ENCODE results near the gene GPT2. TPM values are rescaled to one million over a fixed set of nuclear protein-coding genes. Genes with fewer than 3 reads are reported as not detected.

The GPT2 gene
- total RNA-seq, 1 donor from 2014 or later = 21.6 TPM

DNA sequence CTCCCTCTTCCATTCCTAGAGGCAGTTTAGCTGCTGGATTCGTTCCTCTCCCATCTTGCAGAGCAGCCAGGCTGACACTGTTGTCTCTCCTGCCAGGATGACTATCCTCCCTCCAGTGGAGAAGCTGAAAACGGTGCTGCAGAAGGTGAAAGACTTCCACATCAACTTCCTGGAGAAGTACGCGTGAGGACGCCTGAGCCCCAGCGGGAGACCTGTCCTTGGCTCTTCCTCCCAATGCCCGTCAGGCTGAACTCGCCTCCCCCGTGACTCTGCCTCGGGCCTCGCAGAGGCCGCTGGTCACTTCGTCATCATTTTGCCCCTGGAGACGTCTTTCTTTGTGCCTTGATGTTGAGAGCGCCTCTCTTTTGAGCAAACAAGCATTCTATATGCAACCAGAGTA lies 44.6 kb downstream of the GPT2 start:
- H2AFZ ChIP-seq (replicated peaks) = no peak overlapping the region
- no peak overlapping the region for H3K27ac ChIP-seq
- DNase-seq (ENCODE audit: low spot score) = no peak
- Mint-ChIP-seq H3K36me3 (peaks cover 28% of the 10 kb centered on the region), H3K4me1 (no peaks in the 10 kb centered on the region), H3K9me3 (no peaks in the 10 kb centered on the region), H3K4me3 (no peak overlapping the region), H3K27me3 (ENCODE audit: insufficient read depth, low read depth) (no peaks in the 10 kb centered on the region), H3K27ac (no peak overlapping the region)
- no peaks in the 10 kb centered on the region for H3K9me3 ChIP-seq (ENCODE audit: low read depth)
- H3K36me3 ChIP-seq = no peaks in the 10 kb centered on the region
- H4K20me1 ChIP-seq (ENCODE audit: low read depth) = peaks cover 3% of the 10 kb centered on the region
- no peaks in the 10 kb centered on the region for H3K79me2 ChIP-seq (ENCODE audit: low read depth)
- no peaks in the 10 kb centered on the region for H3K4me1 ChIP-seq
- no peak overlapping the region for H3K4me2 ChIP-seq
- H3K27me3 ChIP-seq = no peaks in the 10 kb centered on the region
- H3F3A ChIP-seq (ENCODE audit: low read depth) = peaks cover 8% of the 10 kb centered on the region
- no peak overlapping the region for H3K4me3 ChIP-seq
- no peak overlapping the region for H3K9ac ChIP-seq
- no peak for TF ChIP-seq EZH2phosphoT487 (IDR thresholded peaks at IDR 0.05)
- no peak for TF ChIP-seq EZH2 (IDR thresholded peaks at IDR 0.05)
- TF ChIP-seq CTCF (IDR thresholded peaks at IDR 0.05) = no peak

DNA sequence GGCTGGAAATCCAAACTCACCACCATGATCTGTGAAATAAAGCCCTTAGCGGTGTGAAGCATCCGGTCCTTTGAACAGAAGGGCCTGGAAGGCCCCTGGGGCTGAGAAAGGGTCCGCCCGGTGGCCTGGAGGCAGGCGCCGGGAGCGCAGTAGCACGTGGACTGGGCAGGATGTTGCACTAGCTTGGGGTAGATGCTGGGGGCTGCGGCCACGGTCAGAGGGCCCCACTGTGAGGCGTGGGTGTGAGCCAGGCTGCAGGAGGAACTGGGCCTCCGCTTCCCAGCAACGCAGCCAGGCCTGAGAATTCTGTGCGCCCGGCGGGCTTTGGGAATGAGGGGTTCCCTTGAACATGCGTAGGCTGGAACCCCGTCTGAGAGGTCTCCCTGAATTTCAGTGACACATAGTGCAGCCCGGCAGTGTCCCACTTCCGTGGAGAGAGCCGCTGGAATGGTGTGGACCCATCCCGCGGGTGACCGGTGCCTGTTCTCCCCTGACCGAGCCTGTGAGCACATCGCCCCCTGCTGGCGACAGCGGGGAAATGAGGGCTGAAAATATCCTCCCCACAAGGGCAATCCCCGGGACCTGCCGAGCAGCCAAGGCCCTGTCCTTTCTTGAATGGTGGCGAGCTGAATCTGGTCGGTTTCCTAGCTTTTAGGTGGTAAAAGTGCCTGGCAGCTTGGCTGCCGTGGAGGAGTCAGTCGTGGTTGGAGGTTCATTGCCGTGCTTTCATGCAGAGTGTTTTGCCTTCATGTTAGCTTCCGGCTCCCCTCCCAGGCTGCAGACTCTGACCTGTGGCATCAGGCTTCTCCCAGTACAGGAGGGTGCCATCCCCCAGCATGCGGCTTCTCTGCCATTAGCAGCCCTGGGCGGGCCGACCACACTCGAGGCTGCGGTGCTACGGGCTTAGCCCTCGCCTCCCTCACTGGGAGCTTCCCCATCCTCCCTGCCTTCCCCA lies 45.5 kb downstream of the GPT2 start:
- no peak overlapping the region for H3K27ac Mint-ChIP-seq
- H3K27ac ChIP-seq = no peak overlapping the region
- no peaks in the 10 kb centered on the region for H3K4me1 Mint-ChIP-seq

GRCh38 chr16:46930861-46931260 lies 46.7 kb downstream of the GPT2 start:
- Histone ChIP-seq H3K36me3 (no peaks in the 10 kb centered on the region), H3K27ac (no peak overlapping the region), H3K4me2 (no peak overlapping the region), H3K27me3 (no peaks in the 10 kb centered on the region), H2AFZ (replicated peaks) (no peak overlapping the region), H3K79me2 (ENCODE audit: low read depth) (no peaks in the 10 kb centered on the region), H3F3A (ENCODE audit: low read depth) (peaks cover 8% of the 10 kb centered on the region), H3K4me3 (no peak overlapping the region), H3K9ac (no peak overlapping the region), H3K9me3 (ENCODE audit: low read depth) (no peaks in the 10 kb centered on the region), H3K4me1 (no peaks in the 10 kb centered on the region), H4K20me1 (ENCODE audit: low read depth) (peaks cover 3% of the 10 kb centered on the region)
- no peaks in the 10 kb centered on the region for H3K4me1 Mint-ChIP-seq
- no peak for TF ChIP-seq EZH2 (IDR thresholded peaks at IDR 0.05)
- H3K4me3 Mint-ChIP-seq = no peak overlapping the region
- no peaks in the 10 kb centered on the region for H3K27me3 Mint-ChIP-seq (ENCODE audit: insufficient read depth, low read depth)
- H3K9me3 Mint-ChIP-seq = no peaks in the 10 kb centered on the region
- no peak overlapping the region for H3K27ac Mint-ChIP-seq
- peaks cover 25% of the 10 kb centered on the region for H3K36me3 Mint-ChIP-seq
- no peak for DNase-seq (ENCODE audit: low spot score)

More for the DNA sequence above, 45.5 kb downstream of the GPT2 start:
- no peaks in the 10 kb centered on the region for H3K27me3 Mint-ChIP-seq (ENCODE audit: insufficient read depth, low read depth)
- Histone ChIP-seq H3K9ac (no peak overlapping the region), H2AFZ (replicated peaks) (no peak overlapping the region), H3K27me3 (no peaks in the 10 kb centered on the region), H3K4me1 (no peaks in the 10 kb centered on the region), H3K79me2 (ENCODE audit: low read depth) (no peaks in the 10 kb centered on the region), H3K4me2 (no peak overlapping the region), H4K20me1 (ENCODE audit: low read depth) (peaks cover 3% of the 10 kb centered on the region), H3K36me3 (no peaks in the 10 kb centered on the region), H3K9me3 (ENCODE audit: low read depth) (no peaks in the 10 kb centered on the region), H3K4me3 (no peak overlapping the region), H3F3A (ENCODE audit: low read depth) (peaks cover 8% of the 10 kb centered on the region)
- peaks cover 25% of the 10 kb centered on the region for H3K36me3 Mint-ChIP-seq
- DNase-seq (ENCODE audit: low spot score) = peak; percentile 70
- H3K4me3 Mint-ChIP-seq = no peak overlapping the region
- H3K9me3 Mint-ChIP-seq = no peaks in the 10 kb centered on the region
- TF ChIP-seq EZH2phosphoT487 (IDR thresholded peaks at IDR 0.05) (no peak), CTCF (IDR thresholded peaks at IDR 0.05) (peak; percentile 89)

- Mint-ChIP-seq H3K27ac (peak overlapping the region; percentile 25), H3K4me3 (no peak overlapping the region)
- DNase-seq (ENCODE audit: low spot score) = no peak
Observed at GRCh38 chr16:46932802-46933201, 48.6 kb downstream of the GPT2 start.

More at GRCh38 chr16:46932802-46933201, 48.6 kb downstream of the GPT2 start:
- TF ChIP-seq CTCF (IDR thresholded peaks at IDR 0.05) (no peak), EZH2 (IDR thresholded peaks at IDR 0.05) (no peak), EZH2phosphoT487 (IDR thresholded peaks at IDR 0.05) (no peak)
- no peaks in the 10 kb centered on the region for H3K9me3 Mint-ChIP-seq
- Histone ChIP-seq H3K9me3 (ENCODE audit: low read depth) (no peaks in the 10 kb centered on the region), H3K27me3 (no peaks in the 10 kb centered on the region), H4K20me1 (ENCODE audit: low read depth) (peaks cover 3% of the 10 kb centered on the region), H3K9ac (no peak overlapping the region), H3K27ac (no peak overlapping the region), H3F3A (ENCODE audit: low read depth) (peaks cover 8% of the 10 kb centered on the region), H2AFZ (replicated peaks) (no peak overlapping the region), H3K79me2 (ENCODE audit: low read depth) (no peaks in the 10 kb centered on the region), H3K4me3 (no peak overlapping the region), H3K4me1 (no peaks in the 10 kb centered on the region), H3K4me2 (no peak overlapping the region), H3K36me3 (no peaks in the 10 kb centered on the region)
- peaks cover 13% of the 10 kb centered on the region for H3K36me3 Mint-ChIP-seq
- H3K27me3 Mint-ChIP-seq (ENCODE audit: insufficient read depth, low read depth) = no peaks in the 10 kb centered on the region
- H3K4me1 Mint-ChIP-seq = no peaks in the 10 kb centered on the region

Data from neural progenitor cell (in vitro differentiated cells).